Dendritic cell treated with granulocyte-macrophage colony-stimulating factor and Interleukin-4, amounts not matched to agents 40 ng/mL and 50 ng/mL, for 4 days (primary cell): Measurements from ENCODE around the gene CPOX.
"Not testable (repeated sequence)": the region's sequence is repeated elsewhere in the genome, so short reads cannot be mapped to it uniquely, and the experiment has no call there.

ENCODE experiments used
- H3K27ac Mint-ChIP-seq: one replicate; pipeline ENCODE4 v1.8.0; 2022; ENCODE audit warnings: mild to moderate bottlenecking, mixed read lengths
- H3K27me3 Mint-ChIP-seq: one replicate; pipeline ENCODE4 v1.8.0; 2022; ENCODE audit warnings: mild to moderate bottlenecking, mixed read lengths
- H3K36me3 Mint-ChIP-seq: one replicate; pipeline ENCODE4 v1.8.0; 2022; ENCODE audit warnings: low read depth, mixed read lengths
- H3K4me1 Mint-ChIP-seq: one replicate; pipeline ENCODE4 v1.8.0; 2022; ENCODE audit warnings: low read depth, mixed read lengths
- H3K4me3 Mint-ChIP-seq: one replicate; pipeline ENCODE4 v1.8.0; 2022; ENCODE audit warnings: mild to moderate bottlenecking, moderate library complexity, mixed read lengths
- H3K9me3 Mint-ChIP-seq: one replicate; pipeline ENCODE4 v1.8.0; 2022; ENCODE audit warnings: mixed read lengths
- intact Hi-C: fragments of 100-400 bp; cut with micrococcal nuclease; formaldehyde crosslinking; loops from one replicate; pipeline ENCODE4 v1.15.0; 2022

CPOX gene

GRCh38 chr3:98593046-98593936 is at the start of gene CPOX:
Gene CPOX, minus strand, starts transcription at chr3:98593611. Its CDS starts 107 bp downstream, at chr3:98593504.
- peak within 1 kb of the TSS; percentile 82 for H3K27ac Mint-ChIP-seq
- H3K9me3 Mint-ChIP-seq: no peaks in the 10 kb centered on the region
- peak within 1 kb of the TSS; percentile 97 for H3K4me3 Mint-ChIP-seq
- intact Hi-C loops: loop anchor here (1.0 to 10.0 kb wide), 3 partner anchors 71 to 1222 kb away; partner anchors contain the start of genes CLDND1, CMSS1 and DCBLD2
- no peaks in the 10 kb centered on the region for H3K27me3 Mint-ChIP-seq
- peaks cover 28% of the 10 kb centered on the region for H3K36me3 Mint-ChIP-seq
- H3K4me1 Mint-ChIP-seq: peaks cover 60% of the 10 kb centered on the region

- H3K36me3 Mint-ChIP-seq, H3K27me3 Mint-ChIP-seq, H3K27ac Mint-ChIP-seq, intact Hi-C loops, H3K4me3 Mint-ChIP-seq, H3K9me3 Mint-ChIP-seq: not testable (repeated sequence)
- H3K4me1 Mint-ChIP-seq: peaks cover 17% of the 10 kb centered on the region
Measured at GRCh38 chr3:98642769-98643168, 49.4 kb upstream of the CPOX start.

- H3K4me3 Mint-ChIP-seq, intact Hi-C loops, H3K27ac Mint-ChIP-seq, H3K9me3 Mint-ChIP-seq, H3K27me3 Mint-ChIP-seq, H3K36me3 Mint-ChIP-seq: not testable (repeated sequence)
- H3K4me1 Mint-ChIP-seq: peaks cover 17% of the 10 kb centered on the region
Measured at GRCh38 chr3:98641756-98642155, 48.3 kb upstream of the CPOX start.

- H3K36me3 Mint-ChIP-seq, H3K9me3 Mint-ChIP-seq, H3K4me1 Mint-ChIP-seq, intact Hi-C loops, H3K4me3 Mint-ChIP-seq, H3K27ac Mint-ChIP-seq, H3K27me3 Mint-ChIP-seq: not testable (repeated sequence)
Measured at GRCh38 chr3:98638515-98638914, 45.1 kb upstream of the CPOX start.

- no peak overlapping the region for H3K27ac Mint-ChIP-seq
Measured at GRCh38 chr3:98630416-98630815, 37.0 kb upstream of the CPOX start.

GRCh38 chr3:98628317-98628716 is 34.9 kb upstream of the CPOX start:
- no peaks in the 10 kb centered on the region for H3K27me3 Mint-ChIP-seq
- no peak overlapping the region for H3K27ac Mint-ChIP-seq
- intact Hi-C loops: no loop called here
- no peaks in the 10 kb centered on the region for H3K36me3 Mint-ChIP-seq
- H3K9me3 Mint-ChIP-seq: no peaks in the 10 kb centered on the region
- no peak overlapping the region for H3K4me3 Mint-ChIP-seq
- H3K4me1 Mint-ChIP-seq: peaks cover 8% of the 10 kb centered on the region

More at GRCh38 chr3:98630416-98630815, 37.0 kb upstream of the CPOX start:
- no peaks in the 10 kb centered on the region for H3K36me3 Mint-ChIP-seq
- no peaks in the 10 kb centered on the region for H3K27me3 Mint-ChIP-seq
- H3K9me3 Mint-ChIP-seq: no peaks in the 10 kb centered on the region
- H3K4me3 Mint-ChIP-seq: no peak overlapping the region
- intact Hi-C loops: no loop called here
- H3K4me1 Mint-ChIP-seq: peaks cover 8% of the 10 kb centered on the region

GRCh38 chr3:98626151-98626550 is 32.7 kb upstream of the CPOX start:
- peaks cover 5% of the 10 kb centered on the region for H3K4me1 Mint-ChIP-seq
- intact Hi-C loops: no loop called here
- H3K27ac Mint-ChIP-seq: no peak overlapping the region
- no peaks in the 10 kb centered on the region for H3K36me3 Mint-ChIP-seq
- H3K27me3 Mint-ChIP-seq: no peaks in the 10 kb centered on the region
- no peak overlapping the region for H3K4me3 Mint-ChIP-seq
- no peaks in the 10 kb centered on the region for H3K9me3 Mint-ChIP-seq

GRCh38 chr3:98623572-98624280 is 30.3 kb upstream of the CPOX start:
- Mint-ChIP-seq H3K9me3 (no peaks in the 10 kb centered on the region), H3K4me1 (no peaks in the 10 kb centered on the region)
- intact Hi-C loops: no loop called here

GRCh38 chr3:98617841-98618240 is 24.4 kb upstream of the CPOX start:
- H3K4me3 Mint-ChIP-seq: no peak overlapping the region
- intact Hi-C loops: no loop called here
- H3K4me1 Mint-ChIP-seq: peaks cover 9% of the 10 kb centered on the region
- no peaks in the 10 kb centered on the region for H3K36me3 Mint-ChIP-seq
- H3K9me3 Mint-ChIP-seq: no peaks in the 10 kb centered on the region
- no peak overlapping the region for H3K27ac Mint-ChIP-seq
- H3K27me3 Mint-ChIP-seq: no peaks in the 10 kb centered on the region

More at GRCh38 chr3:98623572-98624280, 30.3 kb upstream of the CPOX start:
- no peaks in the 10 kb centered on the region for H3K36me3 Mint-ChIP-seq
- H3K27ac Mint-ChIP-seq: no peak overlapping the region
- H3K27me3 Mint-ChIP-seq: no peaks in the 10 kb centered on the region
- H3K4me3 Mint-ChIP-seq: no peak overlapping the region

- intact Hi-C loops: no loop called here
- no peaks in the 10 kb centered on the region for H3K36me3 Mint-ChIP-seq
- H3K4me3 Mint-ChIP-seq: peak overlapping the region; percentile 52
- peaks cover 17% of the 10 kb centered on the region for H3K4me1 Mint-ChIP-seq
- H3K27ac Mint-ChIP-seq: peak overlapping the region; percentile 95
- H3K27me3 Mint-ChIP-seq: no peaks in the 10 kb centered on the region
- H3K9me3 Mint-ChIP-seq: peaks cover 15% of the 10 kb centered on the region
Measured at GRCh38 chr3:98613616-98614015, 20.2 kb upstream of the CPOX start.

- H3K4me3 Mint-ChIP-seq: peak overlapping the region; percentile 52
- H3K9me3 Mint-ChIP-seq: peaks cover 15% of the 10 kb centered on the region
- intact Hi-C loops: no loop called here
- H3K27ac Mint-ChIP-seq: peak overlapping the region; percentile 95
- peaks cover 17% of the 10 kb centered on the region for H3K4me1 Mint-ChIP-seq
- no peaks in the 10 kb centered on the region for H3K36me3 Mint-ChIP-seq
- no peaks in the 10 kb centered on the region for H3K27me3 Mint-ChIP-seq
Measured at GRCh38 chr3:98612996-98613517, 19.6 kb upstream of the CPOX start.

- intact Hi-C loops: no loop called here
- H3K36me3 Mint-ChIP-seq: no peaks in the 10 kb centered on the region
- no peaks in the 10 kb centered on the region for H3K27me3 Mint-ChIP-seq
- H3K9me3 Mint-ChIP-seq: peaks cover 15% of the 10 kb centered on the region
- H3K4me3 Mint-ChIP-seq: no peak overlapping the region
- peaks cover 17% of the 10 kb centered on the region for H3K4me1 Mint-ChIP-seq
- H3K27ac Mint-ChIP-seq: peak overlapping the region; percentile 95
Measured at GRCh38 chr3:98612587-98612986, 19.2 kb upstream of the CPOX start.

- Mint-ChIP-seq H3K4me3 (no peak overlapping the region), H3K27me3 (no peaks in the 10 kb centered on the region), H3K4me1 (peaks cover 15% of the 10 kb centered on the region), H3K9me3 (peaks cover 15% of the 10 kb centered on the region), H3K36me3 (no peaks in the 10 kb centered on the region), H3K27ac (no peak overlapping the region)
- intact Hi-C loops: no loop called here
Measured at GRCh38 chr3:98608029-98608428, 14.6 kb upstream of the CPOX start.

GRCh38 chr3:98603580-98603979 is 10.2 kb upstream of the CPOX start:
- Mint-ChIP-seq H3K27ac (no peak overlapping the region), H3K27me3 (no peaks in the 10 kb centered on the region), H3K9me3 (no peaks in the 10 kb centered on the region), H3K4me1 (peaks cover 17% of the 10 kb centered on the region), H3K36me3 (no peaks in the 10 kb centered on the region), H3K4me3 (no peak overlapping the region)
- intact Hi-C loops: loop anchor here (5.0 kb wide), 1 partner anchor 129 kb away; no protein-coding TSS in a partner anchor
